HepG2 (cell line): ENCODE data around the gene ERBB4. TPM values are rescaled to one million over a fixed set of nuclear protein-coding genes. Genes with fewer than 3 reads are reported as not detected.
A peak's percentile ranks its signal among the peaks of the same experiment; 100 is the strongest.

ENCODE experiments used
- ARHGAP35 ChIP-seq: sonication (generic); formaldehyde crosslinking; IDR thresholded peaks from 2 replicates; pipeline ENCODE4 v1.9.0; 2022; ENCODE audit warnings: mild to moderate bottlenecking, inconsistent platforms, moderate library complexity, missing genetic modification reagents, borderline replicate concordance
- ARNT2 ChIP-seq: sonication (generic); formaldehyde crosslinking; IDR thresholded peaks from 2 replicates; pipeline ENCODE4 v1.8.0; 2022; ENCODE audit warnings: mild to moderate bottlenecking, low read depth, missing genetic modification reagents, moderate library complexity
- ELF1 ChIP-seq: sonication (generic); formaldehyde crosslinking; IDR thresholded peaks from 2 replicates; pipeline ENCODE4 v1.4.0; 2020; ENCODE audit warnings: missing genetic modification reagents
- EP300 ChIP-seq, 3 experiments: sonication (generic) in 1 of 3; formaldehyde crosslinking in 1 of 3; IDR thresholded peaks; 2 replicates each; pipeline versions ENCODE4 v1.5.1 to v1.6.1; 2011 to 2020; ENCODE audit warnings: low read depth in 2 of 3, low read length in 2 of 3, borderline replicate concordance in 1 of 3, improper control_type of control experiment in 1 of 3, mild to moderate bottlenecking in 1 of 3, missing genetic modification reagents in 1 of 3, moderate library complexity in 1 of 3
- GLI4 ChIP-seq: sonication (generic); formaldehyde crosslinking; IDR thresholded peaks from 2 replicates; pipeline ENCODE4 v1.5.1; 2020; ENCODE audit warnings: missing genetic modification reagents, mild to moderate bottlenecking, moderate library complexity, borderline replicate concordance
- MAFF ChIP-seq: IDR thresholded peaks from 2 replicates; pipeline ENCODE4 v1.6.1; 2011; ENCODE audit warnings: low read depth, low read length, improper control_type of control experiment
- NCOA2 ChIP-seq: sonication (generic); formaldehyde crosslinking; IDR thresholded peaks from 2 replicates; pipeline ENCODE4 v1.8.0; 2022; ENCODE audit warnings: inconsistent platforms
- TBX3 ChIP-seq: fragments of 450-650 bp; IDR thresholded peaks from 2 replicates; pipeline ENCODE4 v1.6.1; 2017; ENCODE audit warnings: antibody characterized with exemption, mild to moderate bottlenecking, inconsistent platforms, borderline replicate concordance
- ZNF253 ChIP-seq: sonication (generic); formaldehyde crosslinking; IDR thresholded peaks from 2 replicates; pipeline ENCODE4 v1.8.0; 2022; ENCODE audit warnings: mild to moderate bottlenecking, missing genetic modification reagents, borderline replicate concordance
- ZNF333 ChIP-seq: sonication (generic); formaldehyde crosslinking; IDR thresholded peaks from 2 replicates; pipeline ENCODE4 v1.4.0; 2020; ENCODE audit warnings: mild to moderate bottlenecking, missing genetic modification reagents, borderline replicate concordance
- ZNF644 ChIP-seq: IDR thresholded peaks from 2 replicates; pipeline ENCODE4 v1.6.1; 2016; ENCODE audit warnings: low read depth
- ZNF670 ChIP-seq: sonication (generic); formaldehyde crosslinking; IDR thresholded peaks from 2 replicates; pipeline ENCODE4 v1.8.0; 2022; ENCODE audit warnings: mild to moderate bottlenecking, missing genetic modification reagents, borderline replicate concordance
- ZNF782 ChIP-seq: sonication (generic); formaldehyde crosslinking; IDR thresholded peaks from 2 replicates; pipeline ENCODE4 v1.4.0; 2020; ENCODE audit warnings: missing genetic modification reagents, mild to moderate bottlenecking, borderline replicate concordance
- ZNF891 ChIP-seq: sonication (generic); formaldehyde crosslinking; IDR thresholded peaks from 2 replicates; pipeline ENCODE4 v1.5.0; 2020; ENCODE audit warnings: mild to moderate bottlenecking, missing genetic modification reagents
- polyA plus RNA-seq, 8 experiments: library from polyadenylated mRNA; depleted of rRNA in 3 of 8; stranded (reverse) in 7 of 8; unstranded in 1 of 8; fragments of >200 nt; fragmentation: Illumina TruSeq in 4 of 8; extraction: Trizol in 4 of 8; gene quantifications; 2 replicates each; pipeline versions ENCODE4 v1.2.1 to v1.2.3, GENCODE V29; 2011 to 2016; ENCODE audit warnings: low read depth in 4 of 8, missing spikeins in 1 of 8, mixed read lengths in 1 of 8; ENCODE audit not compliant: insufficient read depth in 1 of 8
- total RNA-seq, 5 experiments: library from RNA; depleted of rRNA; stranded (reverse); fragments of >200 nt; fragmentation: Illumina TruSeq; extraction: Trizol; gene quantifications; 2 replicates each; pipeline ENCODE4 v1.2.3, GENCODE V29; 2016; ENCODE audit warnings: low read depth in 1 of 5
- TF ChIP-seq, protein P1 (sequence below): sonication (generic); formaldehyde crosslinking; conservative IDR thresholded peaks from 2 replicates; pipeline ENCODE4 v1.4.0; 2020; ENCODE audit warnings: mild to moderate bottlenecking, missing genetic modification reagents, moderate library complexity
- TF ChIP-seq, protein P2 (sequence below): sonication (generic); formaldehyde crosslinking; IDR thresholded peaks from 2 replicates; pipeline ENCODE4 v1.4.0; 2020; ENCODE audit warnings: missing genetic modification reagents, mild to moderate bottlenecking, borderline replicate concordance
- TF ChIP-seq, protein P3 (sequence below): sonication (generic); formaldehyde crosslinking; IDR thresholded peaks from 2 replicates; pipeline ENCODE4 v1.4.0; 2020; ENCODE audit warnings: mild to moderate bottlenecking, missing genetic modification reagents
- TF ChIP-seq, protein P4 (sequence below), 2 experiments: sonication (generic) in 1 of 2; formaldehyde crosslinking in 1 of 2; IDR thresholded peaks; 2 replicates each; pipeline versions ENCODE4 v1.4.0 to v1.6.1; 2018 to 2020; ENCODE audit warnings: missing genetic modification reagents in 2 of 2, borderline replicate concordance in 1 of 2, low read depth in 1 of 2, mild to moderate bottlenecking in 1 of 2, missing biosample characterization in 1 of 2

Gene ERBB4
- total and polyA plus RNA-seq, 2 of the 13 experiments (the other 11 are each of a cell fraction or from before 2014, with no cell fraction given), result not detected

DNA sequence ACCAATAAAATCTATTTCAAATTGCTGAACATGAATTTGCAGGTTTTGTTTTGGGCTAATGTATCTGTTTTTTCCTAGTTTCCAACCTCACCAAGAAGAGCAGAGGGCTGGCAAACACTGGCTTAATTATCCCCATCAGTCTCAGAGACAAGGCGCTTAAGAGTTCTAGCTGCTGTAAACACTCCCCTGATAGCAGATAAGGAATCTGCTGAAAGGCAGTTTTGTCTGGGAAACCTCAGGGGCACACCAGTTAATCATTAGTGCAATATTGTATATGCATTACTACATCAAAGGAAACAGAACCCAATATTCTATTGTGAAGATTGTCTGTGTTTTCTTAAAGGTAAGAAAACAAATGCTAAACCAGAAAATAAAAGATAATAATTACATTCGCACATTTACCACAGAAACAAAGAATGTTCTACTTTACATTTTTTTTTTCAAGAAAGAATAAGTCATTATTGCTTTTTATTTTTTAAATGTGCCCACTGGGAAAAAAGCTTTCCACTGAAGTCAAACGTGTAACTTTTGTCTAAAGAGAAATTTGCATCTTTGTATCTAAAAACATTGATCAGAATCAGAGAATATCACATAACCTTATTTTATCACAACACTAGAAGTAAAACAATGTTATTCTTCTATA lies 179.1 kb downstream of the ERBB4 start (continued):
- TF ChIP-seq, protein P1, sequence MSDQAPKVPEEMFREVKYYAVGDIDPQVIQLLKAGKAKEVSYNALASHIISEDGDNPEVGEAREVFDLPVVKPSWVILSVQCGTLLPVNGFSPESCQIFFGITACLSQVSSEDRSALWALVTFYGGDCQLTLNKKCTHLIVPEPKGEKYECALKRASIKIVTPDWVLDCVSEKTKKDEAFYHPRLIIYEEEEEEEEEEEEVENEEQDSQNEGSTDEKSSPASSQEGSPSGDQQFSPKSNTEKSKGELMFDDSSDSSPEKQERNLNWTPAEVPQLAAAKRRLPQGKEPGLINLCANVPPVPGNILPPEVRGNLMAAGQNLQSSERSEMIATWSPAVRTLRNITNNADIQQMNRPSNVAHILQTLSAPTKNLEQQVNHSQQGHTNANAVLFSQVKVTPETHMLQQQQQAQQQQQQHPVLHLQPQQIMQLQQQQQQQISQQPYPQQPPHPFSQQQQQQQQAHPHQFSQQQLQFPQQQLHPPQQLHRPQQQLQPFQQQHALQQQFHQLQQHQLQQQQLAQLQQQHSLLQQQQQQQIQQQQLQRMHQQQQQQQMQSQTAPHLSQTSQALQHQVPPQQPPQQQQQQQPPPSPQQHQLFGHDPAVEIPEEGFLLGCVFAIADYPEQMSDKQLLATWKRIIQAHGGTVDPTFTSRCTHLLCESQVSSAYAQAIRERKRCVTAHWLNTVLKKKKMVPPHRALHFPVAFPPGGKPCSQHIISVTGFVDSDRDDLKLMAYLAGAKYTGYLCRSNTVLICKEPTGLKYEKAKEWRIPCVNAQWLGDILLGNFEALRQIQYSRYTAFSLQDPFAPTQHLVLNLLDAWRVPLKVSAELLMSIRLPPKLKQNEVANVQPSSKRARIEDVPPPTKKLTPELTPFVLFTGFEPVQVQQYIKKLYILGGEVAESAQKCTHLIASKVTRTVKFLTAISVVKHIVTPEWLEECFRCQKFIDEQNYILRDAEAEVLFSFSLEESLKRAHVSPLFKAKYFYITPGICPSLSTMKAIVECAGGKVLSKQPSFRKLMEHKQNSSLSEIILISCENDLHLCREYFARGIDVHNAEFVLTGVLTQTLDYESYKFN, result peak; percentile 63
- TF ChIP-seq ARNT2 (CRISPR knock-in tag) (no peak), MAFF (peak; percentile 81), ZNF891 (no peak), ZNF333 (CRISPR knock-in tag) (no peak), EP300 (IDR thresholded peaks at IDR 0.05; ENCODE audit: low read depth in 2 of 2, low read length in 2 of 2) (peak in 1 of 2 experiments; percentile 89; a peak in 2 of 4 replicates), EP300 (CRISPR knock-in tag; IDR thresholded peaks at IDR 0.05; ENCODE audit: borderline replicate concordance) (no peak), TBX3 (no peak), ZNF782 (CRISPR knock-in tag) (no peak), ZNF644 (CRISPR knock-in tag) (peak; percentile 48; the same call in 1 of the 2 replicates), GLI4 (CRISPR knock-in tag) (no peak), ZNF253 (CRISPR knock-in tag) (no peak), ELF1 (no peak), ARHGAP35 (no peak), ZNF670 (no peak), NCOA2 (CRISPR knock-in tag) (peak; percentile 80)
- TF ChIP-seq, protein P2, sequence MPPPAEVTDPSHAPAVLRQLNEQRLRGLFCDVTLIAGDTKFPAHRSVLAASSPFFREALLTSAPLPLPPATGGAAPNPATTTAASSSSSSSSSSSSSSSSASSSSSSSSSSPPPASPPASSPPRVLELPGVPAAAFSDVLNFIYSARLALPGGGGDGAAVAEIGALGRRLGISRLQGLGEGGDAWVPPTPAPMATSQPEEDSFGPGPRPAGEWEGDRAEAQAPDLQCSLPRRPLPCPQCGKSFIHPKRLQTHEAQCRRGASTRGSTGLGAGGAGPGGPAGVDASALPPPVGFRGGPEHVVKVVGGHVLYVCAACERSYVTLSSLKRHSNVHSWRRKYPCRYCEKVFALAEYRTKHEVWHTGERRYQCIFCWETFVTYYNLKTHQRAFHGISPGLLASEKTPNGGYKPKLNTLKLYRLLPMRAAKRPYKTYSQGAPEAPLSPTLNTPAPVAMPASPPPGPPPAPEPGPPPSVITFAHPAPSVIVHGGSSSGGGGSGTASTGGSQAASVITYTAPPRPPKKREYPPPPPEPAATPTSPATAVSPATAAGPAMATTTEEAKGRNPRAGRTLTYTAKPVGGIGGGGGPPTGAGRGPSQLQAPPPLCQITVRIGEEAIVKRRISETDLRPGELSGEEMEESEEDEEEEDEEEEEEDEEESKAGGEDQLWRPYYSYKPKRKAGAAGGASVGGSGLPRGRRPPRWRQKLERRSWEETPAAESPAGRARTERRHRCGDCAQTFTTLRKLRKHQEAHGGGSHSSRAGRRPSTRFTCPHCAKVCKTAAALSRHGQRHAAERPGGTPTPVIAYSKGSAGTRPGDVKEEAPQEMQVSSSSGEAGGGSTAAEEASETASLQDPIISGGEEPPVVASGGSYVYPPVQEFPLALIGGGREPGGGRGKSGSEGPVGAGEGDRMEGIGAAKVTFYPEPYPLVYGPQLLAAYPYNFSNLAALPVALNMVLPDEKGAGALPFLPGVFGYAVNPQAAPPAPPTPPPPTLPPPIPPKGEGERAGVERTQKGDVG, result no peak
- TF ChIP-seq, protein P3, sequence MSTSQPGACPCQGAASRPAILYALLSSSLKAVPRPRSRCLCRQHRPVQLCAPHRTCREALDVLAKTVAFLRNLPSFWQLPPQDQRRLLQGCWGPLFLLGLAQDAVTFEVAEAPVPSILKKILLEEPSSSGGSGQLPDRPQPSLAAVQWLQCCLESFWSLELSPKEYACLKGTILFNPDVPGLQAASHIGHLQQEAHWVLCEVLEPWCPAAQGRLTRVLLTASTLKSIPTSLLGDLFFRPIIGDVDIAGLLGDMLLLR (CRISPR knock-in tag), result no peak
- TF ChIP-seq, protein P4, sequence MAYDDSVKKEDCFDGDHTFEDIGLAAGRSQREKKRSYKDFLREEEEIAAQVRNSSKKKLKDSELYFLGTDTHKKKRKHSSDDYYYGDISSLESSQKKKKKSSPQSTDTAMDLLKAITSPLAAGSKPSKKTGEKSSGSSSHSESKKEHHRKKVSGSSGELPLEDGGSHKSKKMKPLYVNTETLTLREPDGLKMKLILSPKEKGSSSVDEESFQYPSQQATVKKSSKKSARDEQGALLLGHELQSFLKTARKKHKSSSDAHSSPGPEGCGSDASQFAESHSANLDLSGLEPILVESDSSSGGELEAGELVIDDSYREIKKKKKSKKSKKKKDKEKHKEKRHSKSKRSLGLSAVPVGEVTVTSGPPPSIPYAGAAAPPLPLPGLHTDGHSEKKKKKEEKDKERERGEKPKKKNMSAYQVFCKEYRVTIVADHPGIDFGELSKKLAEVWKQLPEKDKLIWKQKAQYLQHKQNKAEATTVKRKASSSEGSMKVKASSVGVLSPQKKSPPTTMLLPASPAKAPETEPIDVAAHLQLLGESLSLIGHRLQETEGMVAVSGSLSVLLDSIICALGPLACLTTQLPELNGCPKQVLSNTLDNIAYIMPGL (CRISPR knock-in tag; IDR thresholded peaks at IDR 0.05; ENCODE audit: borderline replicate concordance in 1 of 2, low read depth in 1 of 2), result no peak
